HG03565 (cell line): ENCODE data around the gene CAPN5.
"Not testable (repeated sequence)": the region's sequence is repeated elsewhere in the genome, so short reads cannot be mapped to it uniquely, and the experiment has no call there.

Source experiments
- ATAC-seq: cut with Tn5 transposase; IDR thresholded peaks from one replicate; pipeline ENCODE4 v1.9.1; 2021; ENCODE audit warnings: mild to moderate bottlenecking, moderate library complexity; ENCODE audit not compliant: unreplicated experiment

Gene CAPN5

DNA sequence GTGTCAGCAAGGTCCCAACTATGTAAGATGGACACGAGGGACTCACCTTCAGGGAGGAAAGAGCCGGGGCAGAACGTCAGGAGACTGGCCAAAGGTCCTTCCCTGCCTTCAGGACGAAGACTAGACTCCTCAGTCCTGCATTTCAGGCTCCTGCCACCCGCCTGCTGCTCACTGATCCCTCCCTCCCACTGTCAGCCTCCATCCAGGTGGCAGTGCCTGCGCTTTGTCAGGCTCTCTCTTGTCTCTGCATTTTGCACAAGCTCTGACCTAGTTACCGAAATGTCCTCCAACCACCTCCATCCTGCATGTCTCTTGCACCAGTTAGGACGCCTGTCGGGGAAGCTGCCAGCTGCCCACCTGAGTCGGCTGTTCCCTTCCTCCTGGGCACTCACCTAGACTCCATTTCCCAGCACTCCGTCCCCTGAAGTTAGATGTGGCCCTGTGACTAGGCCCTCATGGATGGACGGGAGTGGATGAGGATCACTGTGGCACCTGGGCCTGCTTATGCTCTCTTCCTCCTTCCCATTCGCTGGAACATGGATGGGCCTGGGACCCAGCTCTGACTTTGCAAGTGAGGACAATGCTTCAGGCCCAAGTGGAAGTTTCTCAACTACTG, 24.6 kb upstream of the CAPN5 start:
- ATAC-seq, result no peak

DNA sequence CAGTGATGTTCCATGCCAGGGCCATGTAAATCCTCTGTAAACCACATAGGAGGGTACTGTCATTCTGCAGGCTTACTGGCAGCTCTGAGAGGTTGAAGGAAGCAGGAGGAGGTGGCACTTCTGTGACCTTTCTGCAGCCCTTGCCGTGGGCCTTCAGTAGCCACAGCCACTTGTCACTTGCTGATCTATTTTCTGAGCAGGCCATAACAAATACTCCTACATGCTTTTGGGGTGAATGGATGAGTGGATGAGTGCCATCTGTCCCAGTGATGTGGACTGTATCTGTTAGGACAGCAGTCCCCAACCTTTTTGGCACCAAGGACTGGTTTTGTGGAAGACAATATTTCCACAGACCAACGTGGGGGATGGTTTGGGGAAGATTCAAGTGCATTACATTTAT, 22.4 kb upstream of the CAPN5 start:
- ATAC-seq, result no peak

DNA sequence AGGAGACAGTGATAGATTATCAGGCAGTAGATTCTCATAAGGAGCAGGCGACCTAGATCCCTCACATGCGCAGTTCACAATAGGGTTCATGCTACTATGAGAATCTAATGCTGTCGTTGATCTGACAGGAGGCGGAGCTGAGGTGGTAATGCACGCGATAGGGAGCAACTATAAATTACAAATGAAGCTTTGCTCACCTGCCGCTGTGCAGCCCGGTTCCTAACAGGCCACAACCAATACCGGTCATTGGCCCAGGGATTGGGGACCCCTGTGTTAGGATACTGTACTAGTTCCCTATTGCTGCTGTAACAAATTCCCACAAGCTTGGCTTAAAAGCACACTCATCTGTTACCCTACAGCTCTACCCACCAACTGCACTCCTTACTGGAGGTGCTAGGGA, 21.9 kb upstream of the CAPN5 start:
- no peak for ATAC-seq

DNA sequence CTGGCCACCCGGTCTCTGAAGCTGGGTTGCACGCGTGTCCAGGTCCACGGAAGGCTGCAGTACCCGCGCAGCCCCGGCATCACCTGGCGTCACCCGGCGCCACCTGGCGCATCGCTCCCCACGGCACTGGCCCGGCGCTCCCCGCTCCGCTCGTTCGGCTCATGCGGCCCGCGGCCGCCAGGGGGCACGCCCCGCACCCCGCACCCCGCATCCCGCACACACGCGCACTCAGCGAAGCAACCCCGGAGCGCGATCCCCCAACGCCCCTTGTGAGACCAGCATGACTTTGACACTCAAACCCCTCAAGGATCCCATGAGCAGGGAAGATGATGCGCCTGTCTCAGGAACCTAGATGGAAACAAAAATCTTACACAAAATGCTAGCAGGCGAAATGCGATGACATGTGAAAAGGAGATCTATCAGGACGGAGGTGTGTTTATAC, 20.7 kb upstream of the CAPN5 start:
- no peak for ATAC-seq

DNA sequence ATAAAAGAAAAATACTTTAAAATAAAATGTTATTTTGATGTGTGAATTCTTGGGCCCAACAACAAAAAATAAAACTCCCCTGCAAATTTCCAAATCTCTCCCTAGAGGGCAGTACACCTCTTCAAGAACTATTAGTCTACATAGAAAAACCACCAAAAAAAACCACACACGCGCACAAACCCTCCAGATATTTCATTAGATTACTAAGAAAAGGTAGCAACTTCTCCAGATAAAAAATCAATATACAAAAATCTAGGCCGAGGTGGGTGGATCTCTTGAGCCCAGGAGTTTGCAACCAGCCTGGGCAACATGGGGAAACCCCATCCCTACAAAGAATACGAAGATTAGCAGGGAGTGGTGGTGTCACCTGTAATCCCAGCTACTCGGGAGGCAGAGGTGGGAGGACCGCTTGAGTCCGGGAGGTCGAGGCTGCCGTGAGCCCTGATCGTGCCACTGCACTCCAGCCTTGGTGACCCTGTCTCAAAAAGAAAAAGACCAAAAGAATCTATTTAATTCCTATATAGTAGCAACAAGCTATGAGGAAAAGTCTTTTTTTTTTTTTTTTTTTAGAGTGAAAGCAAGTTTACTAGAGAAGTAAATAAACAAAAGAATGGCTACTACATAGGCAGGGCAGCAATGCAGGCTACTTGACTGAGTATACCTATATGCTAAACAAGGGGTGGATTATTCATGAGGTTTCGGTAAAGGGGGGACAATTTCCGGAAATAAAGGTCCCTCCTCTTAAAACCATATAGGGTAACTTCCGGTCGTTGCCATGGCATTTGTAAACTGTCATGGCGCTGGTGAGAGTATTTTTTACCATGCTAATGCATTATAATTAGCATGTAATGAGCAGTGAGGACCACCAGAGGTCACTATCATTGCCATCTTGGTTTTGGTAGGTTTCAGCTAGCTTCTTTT, 19.5 kb upstream of the CAPN5 start:
- ATAC-seq, result peak; percentile 82

DNA sequence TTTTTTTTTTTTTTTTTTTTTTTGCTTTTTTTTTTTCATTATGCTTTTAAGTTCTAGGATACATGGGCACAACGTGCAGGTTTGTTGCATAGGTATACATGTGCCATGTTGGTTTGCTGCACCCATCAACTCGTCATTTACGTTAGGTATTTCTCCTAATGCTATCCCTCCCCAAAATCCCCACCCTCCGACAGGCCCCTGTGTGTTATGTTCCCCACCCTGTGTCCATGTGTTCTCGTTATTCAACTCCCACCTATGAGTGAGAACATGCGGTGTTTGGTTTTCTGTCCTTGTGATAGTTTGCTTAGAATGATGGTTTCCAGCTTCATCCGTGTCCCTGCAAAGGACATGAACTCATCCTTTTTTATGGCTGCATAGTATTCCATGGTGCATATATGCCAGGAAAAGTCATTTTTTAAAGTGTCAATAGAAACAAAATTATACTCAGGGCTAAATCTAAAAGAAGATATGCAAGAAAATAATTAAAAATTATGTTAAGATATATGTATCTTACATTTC, 18.8 kb upstream of the CAPN5 start:
- not testable (repeated sequence) for ATAC-seq

DNA sequence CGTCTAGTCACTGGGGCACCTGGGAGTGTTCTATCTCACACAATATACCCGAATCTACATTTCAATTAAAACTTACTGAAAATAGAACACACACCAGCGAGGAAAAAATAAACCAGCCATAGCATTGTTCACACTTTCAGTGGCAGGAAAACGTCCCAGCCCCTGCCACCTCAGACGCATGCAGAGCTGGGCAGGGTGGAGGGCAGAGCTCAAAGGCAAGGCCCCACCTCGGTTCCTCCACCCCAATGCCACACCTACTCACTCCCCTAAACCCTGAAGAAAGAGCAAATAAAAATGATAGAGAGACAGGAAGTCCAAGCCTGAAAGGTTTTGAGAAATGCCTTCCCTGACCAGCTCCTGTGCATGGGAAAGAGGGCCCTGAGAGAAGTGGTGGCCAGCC, 17.7 kb upstream of the CAPN5 start:
- ATAC-seq, result no peak

DNA sequence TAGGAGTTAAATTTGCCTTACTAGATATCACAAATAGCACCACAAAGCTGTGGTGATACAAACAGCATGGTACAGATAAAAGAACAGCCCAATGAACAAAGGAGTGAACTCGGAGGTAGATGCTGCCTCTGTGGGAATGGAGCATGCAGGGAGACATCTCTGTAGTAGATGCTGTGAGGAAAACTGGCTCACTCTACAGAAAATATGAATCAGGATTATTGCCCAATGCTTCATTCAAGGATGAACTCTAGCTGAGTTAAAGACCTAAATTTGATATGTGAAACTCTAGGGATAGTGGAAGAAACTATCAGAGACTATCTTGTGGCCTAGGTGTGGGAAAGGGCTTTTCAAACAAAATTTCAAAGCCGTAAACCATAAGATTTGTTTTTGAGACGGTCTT, 15.3 kb upstream of the CAPN5 start:
- no peak for ATAC-seq

DNA sequence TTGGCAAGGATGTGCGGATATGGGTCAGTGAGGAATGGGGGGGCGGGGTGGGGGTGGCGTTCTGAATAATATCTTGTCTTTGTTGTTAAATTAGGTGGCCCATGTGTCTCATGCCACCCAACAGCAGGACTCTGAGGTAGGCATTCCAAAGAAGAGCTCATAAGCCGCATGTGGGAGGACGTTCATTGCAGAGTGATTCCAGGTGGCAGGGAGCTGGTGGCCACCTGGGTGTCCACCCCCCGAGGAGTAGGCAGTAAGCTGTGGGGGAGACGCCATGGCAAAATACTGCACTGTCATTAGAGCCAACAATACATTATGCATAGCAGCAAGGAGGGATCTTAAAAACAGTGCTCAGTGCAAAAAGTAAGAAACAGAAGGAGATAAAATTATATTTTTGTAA, 14.3 kb upstream of the CAPN5 start:
- no peak for ATAC-seq

DNA sequence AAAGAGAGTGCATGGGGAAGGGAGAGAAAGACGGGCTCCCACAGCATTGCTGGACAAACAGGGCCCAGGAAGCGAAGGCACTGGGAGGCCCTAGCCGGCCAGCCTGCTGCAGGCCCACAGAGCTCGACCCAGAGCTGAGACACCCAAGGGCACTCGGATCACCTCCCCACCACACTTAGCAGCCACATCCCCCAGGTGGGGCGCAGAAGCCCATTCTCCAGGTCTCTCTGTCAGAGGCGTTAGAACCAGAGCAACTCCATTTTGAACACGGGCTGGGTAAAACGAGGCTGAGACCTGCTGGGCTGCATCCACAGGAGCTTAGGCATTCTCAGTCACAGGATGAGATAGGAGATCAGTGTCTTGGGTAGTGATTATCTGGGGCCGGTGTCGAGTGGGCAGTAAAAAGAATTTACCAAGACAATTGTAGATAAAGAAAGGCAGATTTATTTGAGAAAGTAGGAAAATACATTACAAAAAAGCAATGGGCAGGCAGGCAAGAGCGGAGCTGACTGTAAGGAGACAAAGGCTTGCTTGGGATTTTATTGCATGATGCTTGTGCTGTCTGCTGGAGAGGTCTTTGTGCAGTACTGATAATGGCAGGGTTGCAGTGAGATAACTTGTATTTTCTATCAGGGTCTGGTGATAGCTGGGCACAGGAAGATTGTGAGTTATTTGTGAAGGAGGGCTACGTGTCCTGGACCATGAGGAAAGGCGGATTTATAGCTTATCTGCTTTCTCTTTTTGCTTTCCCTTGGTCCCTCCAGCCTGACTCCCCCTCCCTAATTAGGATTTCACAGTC, 13.4 kb upstream of the CAPN5 start:
- no peak for ATAC-seq

DNA sequence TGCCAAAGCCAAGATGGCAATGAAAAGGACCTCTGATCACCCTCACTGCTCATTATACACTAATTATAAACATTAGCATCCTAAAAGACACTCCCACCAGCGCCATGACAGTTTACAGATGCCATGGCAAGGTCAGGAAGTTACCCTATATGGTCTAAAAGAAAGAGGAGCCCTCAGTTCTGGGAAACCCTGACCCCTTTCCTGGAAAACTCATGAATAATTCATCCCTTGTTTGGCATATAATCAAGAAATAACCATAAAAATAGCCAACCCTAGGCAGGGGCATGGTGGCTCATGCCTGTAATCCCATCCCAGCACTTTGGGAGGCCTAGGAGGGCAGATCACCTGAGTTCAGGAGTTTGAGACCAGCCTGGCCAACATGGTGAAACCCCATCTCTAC, 12.7 kb upstream of the CAPN5 start:
- ATAC-seq, result no peak

DNA sequence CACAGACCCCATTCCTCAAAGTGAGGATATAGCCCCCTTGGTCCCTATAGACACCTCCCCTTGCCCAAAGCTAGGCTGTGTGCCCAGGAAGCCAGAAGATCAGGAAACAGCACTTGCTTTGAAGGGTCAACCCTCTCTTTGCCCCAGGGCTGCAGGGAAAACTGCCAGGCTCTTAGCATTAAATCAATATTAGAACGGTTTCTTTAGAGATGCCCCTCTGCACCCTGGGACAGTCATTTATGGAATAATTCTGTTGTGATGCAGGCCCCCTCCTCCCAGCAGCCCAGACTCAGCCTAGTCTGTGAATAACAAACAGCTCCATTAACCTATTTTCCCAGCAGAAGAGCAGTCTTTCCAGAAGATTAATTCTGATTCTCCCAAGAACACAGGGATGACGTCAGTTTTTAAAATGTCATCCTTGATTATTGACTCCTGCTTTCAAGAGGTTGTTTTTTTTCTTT, 11.6 kb upstream of the CAPN5 start:
- no peak for ATAC-seq

DNA sequence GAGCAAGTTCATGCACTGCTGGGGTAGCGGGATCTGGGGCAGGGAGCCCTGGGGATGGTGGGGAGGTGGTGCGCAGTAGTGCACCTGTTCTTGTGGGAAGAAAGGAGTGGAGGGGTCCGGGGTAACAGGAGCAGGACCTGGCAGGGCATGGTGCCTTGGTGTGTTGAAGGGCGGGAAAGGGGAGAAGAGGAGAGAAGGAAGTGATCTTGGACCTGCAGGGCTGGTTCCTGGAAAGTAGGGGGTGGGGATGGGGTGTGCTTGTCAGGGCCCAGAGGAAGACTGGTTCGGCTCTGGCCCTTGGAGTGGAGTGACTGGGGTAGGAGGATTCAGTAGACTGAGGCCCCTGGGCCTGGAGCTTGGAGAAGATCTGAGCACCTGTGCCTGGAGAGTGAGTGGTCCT, 10.9 kb upstream of the CAPN5 start:
- no peak for ATAC-seq

DNA sequence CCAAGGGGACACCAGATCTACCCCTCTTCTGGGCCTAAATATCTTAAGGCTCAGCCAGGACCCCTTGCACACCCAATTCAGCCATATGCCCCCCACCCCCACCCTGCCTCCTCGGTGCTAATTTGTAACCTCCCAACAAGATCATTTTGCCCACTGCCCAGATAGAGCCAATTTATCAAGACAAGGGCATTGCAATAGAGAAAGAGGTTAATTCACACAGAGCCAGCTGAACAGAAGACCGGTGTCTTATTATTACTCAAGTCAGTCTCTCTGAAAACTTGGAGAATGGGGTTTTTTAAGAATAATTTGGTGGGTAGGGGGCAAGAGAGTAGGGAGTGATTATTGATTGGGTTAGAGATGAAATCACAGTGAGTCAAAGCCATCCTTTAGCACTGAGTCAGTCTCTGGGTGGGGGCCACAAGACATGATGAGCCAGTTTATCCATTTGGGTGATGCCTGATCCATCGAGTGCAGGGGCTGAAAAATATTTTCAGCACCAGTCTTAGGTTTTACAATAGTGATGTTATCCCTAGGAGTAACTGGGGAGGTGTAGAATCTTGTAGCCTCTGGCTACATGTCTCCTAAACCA, 9.9 kb upstream of the CAPN5 start:
- no peak for ATAC-seq

DNA sequence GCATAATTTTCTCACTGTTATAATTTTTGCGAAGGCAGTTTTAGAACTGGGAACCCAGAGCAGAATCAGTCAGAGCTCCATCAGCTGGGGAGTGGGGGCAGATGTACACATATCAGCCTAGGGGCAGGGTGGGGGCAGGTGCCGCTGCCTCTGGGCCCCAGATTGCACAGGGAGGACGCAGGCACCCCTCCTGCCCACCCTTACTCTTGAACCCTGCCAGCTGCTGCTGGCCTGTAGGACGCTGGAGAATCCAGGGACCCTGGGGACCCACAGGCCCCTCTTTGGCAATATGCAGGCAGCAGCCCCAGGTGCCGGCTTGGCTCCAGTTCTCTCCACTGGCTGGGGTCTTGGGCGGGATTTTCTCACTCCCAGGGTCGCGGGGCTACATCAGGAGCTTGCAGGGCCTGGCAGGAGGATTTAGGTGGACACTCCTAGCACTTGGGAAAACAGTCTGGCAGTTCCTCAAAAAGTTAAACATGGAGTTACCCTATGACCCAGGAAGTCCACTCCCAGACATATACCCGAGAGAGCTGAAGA, 8.8 kb upstream of the CAPN5 start:
- ATAC-seq, result no peak

DNA sequence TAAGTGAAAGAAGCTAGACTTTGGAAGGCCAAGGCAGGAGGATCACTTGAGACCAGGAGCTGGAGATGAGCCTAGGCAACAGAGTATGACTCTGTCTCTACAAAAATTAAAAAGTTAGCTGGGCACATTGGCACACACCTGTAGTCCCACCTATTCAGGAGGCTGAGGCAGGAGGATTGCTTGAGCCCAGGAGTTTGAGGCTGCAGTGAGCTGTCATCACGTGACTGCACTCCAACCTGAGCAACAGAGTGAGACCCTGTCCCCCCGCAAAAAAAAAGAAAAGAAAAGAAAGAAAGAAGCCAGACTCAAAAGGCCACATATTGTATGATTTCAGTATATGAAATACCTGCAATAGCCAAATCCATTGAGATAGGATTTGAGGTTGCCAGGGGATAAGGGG, 7.9 kb upstream of the CAPN5 start:
- ATAC-seq, result no peak

DNA sequence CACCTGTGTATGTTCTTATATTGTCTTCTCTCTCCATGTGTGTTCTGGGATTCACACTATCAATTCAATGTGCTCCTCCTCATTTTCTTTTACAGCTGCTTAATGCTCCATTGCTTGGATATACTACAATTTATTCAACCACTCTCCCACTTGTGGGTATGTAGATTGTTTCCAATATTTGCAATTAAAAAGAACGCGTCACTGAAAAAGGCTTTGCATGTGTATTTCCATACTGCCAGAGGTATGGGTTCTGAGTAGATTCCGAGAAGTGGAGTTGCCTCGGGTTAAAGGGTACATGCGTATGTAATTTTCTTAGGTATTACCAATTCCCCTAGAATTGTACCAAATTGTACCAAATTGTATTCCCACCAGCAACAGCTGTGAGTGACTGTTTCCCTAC, 7.0 kb upstream of the CAPN5 start:
- no peak for ATAC-seq

DNA sequence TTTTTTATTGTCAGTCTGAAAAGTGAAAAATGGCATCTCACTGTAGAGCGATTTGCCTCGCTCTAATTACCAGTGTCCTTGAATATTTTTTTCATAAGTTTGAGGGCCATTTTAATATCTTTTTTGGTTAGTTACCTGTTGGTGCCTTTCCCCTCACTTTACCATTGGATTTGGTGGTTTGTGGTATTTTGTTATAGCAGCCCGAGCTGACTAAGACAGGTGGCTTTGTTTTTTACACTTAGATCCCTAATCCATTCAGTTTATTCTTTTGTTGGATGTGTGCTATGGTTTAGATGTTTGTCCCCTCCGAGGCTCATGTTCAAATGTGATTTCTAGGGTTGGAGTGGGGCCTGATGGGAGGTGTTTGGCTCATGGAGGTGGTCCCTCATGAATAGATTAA, 6.5 kb upstream of the CAPN5 start:
- no peak for ATAC-seq

DNA sequence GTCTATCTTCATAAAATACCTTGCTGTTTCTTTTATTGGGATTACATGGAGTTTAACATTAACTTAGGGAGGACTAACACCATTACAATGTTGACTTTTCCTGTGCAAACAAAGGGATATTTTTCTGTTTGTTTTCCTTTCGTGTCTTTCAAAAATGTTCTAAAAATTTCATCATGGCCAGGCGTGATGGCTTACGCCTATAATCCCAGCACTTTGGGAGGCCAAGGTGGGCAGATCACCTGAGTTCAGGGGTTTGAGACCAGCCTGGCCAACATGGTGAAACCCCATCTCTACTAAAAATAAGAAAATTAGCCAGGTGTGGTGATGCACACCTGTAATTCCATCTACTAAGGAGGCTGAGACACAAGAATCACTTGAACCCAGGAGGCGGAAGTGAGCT, 5.5 kb upstream of the CAPN5 start:
- ATAC-seq, result not testable (repeated sequence)

DNA sequence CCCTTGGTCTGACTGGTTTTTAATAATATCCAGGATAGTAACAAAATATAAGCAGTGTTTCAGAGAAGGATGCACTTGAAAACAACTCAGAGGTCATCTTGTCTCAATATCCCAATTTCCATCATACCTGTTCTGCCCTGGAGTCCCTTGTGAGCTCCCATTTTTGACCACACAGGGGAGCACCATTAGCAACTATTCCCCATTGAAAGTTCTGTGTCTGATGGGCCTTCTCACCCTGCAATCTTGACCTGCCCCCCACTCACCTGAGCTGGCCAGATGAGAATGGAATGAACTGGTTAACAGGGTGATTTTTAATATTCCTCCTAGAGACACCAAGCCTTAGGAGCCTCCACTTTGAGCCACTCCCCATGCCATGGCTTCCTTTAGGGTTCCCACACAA, 3.8 kb upstream of the CAPN5 start:
- ATAC-seq, result no peak

DNA sequence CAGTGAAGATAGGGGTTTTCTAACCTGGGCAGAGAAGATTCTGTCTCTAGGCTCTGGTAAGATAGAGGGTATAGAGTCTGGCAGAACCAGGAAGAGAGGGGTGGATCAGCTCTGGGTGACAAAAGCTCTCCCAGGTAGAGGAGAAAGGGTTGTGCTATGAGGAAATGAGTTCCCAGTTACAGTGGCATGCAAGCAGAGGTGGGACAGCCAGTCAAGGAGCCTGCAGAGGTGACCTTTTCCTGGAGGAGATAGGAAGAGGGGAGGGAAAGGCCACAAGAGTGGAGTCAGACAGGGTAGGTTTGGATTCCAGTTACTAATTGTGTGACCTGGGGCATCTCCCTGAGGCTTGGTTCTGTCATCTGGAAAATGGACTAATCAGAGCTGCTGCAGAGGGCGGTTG, 3.4 kb upstream of the CAPN5 start:
- no peak for ATAC-seq
